ENCODE results near the gene ASIC3.

DNA sequence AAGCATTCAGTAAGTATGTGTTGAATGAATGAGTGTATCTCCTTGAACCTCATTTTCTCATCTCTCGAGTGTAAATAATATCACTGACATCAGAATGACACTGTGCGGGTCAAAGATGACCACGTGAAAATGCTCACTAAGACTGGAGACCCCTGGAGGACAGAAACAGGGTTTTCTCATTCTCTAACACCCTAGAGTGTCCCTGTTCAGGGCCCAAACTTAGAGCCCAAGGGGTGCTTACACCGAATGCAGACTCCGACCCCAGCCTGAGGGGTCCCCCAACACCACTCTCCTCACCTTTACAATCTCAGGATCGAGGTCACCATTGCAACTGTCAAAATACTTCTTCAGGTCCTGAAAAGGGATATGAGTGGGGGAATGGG, 7.9 kb downstream of the ASIC3 start:
- TF ChIP-seq CTCF (optimal IDR thresholded peaks at IDR 0.05 in 1 of 3, IDR thresholded peaks at IDR 0.05 in 1 of 3, conservative IDR thresholded peaks at IDR 0.05 in 1 of 3; ENCODE audit: extremely low read depth in 1 of 3, insufficient read depth in 2 of 3, low read length in 3 of 3) (no peak), EZH2 (IDR thresholded peaks at IDR 0.05; ENCODE audit: low read length) (no peak)
